Right lobe of liver (tissue), 6 donors: Measurements from ENCODE around the gene MARCHF10. TPM values are rescaled to one million over a fixed set of nuclear protein-coding genes. Genes with fewer than 3 reads are reported as not detected.

Source experiments
- ATAC-seq, 4 donors: fragments of 200-7000 bp; cut with Tn5 transposase; one replicate each; pipeline ENCODE4 v1.9.1; 2020; ENCODE audit warnings: mild to moderate bottlenecking in 4 of 4, moderate library complexity in 4 of 4
- DNase-seq, 3 donors: peaks; one replicate each; pipeline ENCODE4 v3.0.0-alpha.2; 2020
- H3K27ac ChIP-seq, 3 donors: fragments of 200-600 bp; one replicate each; pipeline ENCODE4 v1.8.0; 2022
- H3K27me3 ChIP-seq, 2 donors: fragments of 200-600 bp; one replicate each; pipeline ENCODE4 v1.8.0; 2022
- H3K36me3 ChIP-seq, 4 donors: fragments of 200-600 bp; sonication (generic) in 1 of 4; one replicate each; pipeline versions ENCODE4 v1.5.1 to v1.8.0; 2017 to 2022; ENCODE audit warnings: control low read depth in 1 of 4
- H3K4me1 ChIP-seq, 4 donors: fragments of 200-600 bp; sonication (generic) in 1 of 4; one replicate each; pipeline versions ENCODE4 v1.5.1 to v1.8.0; 2017 to 2022; ENCODE audit warnings: control low read depth in 1 of 4
- H3K4me3 ChIP-seq, 3 donors: fragments of 200-600 bp; one replicate each; pipeline ENCODE4 v1.8.0; 2022
- H3K9me3 ChIP-seq, 4 donors: fragments of 200-600 bp; sonication (generic) in 1 of 4; one replicate each; pipeline versions ENCODE4 v1.5.1 to v1.8.0; 2017 to 2022; ENCODE audit warnings: control low read depth in 1 of 4
- POLR2A ChIP-seq: fragments of 450-650 bp; IDR thresholded peaks from one replicate; pipeline ENCODE4 v1.6.1; 2017; ENCODE audit warnings: antibody characterized with exemption, mild to moderate bottlenecking
- WGBS: methylation state at CpG from one replicate; pipeline ENCODE4 v1.1.6; 2018; ENCODE audit warnings: low coverage, low lambda C conversion rate; ENCODE audit not compliant: insufficient coverage; ENCODE audit errors: missing lambda C conversion rate; 5-methylcytosine and 5-hydroxymethylcytosine counted together
- intact Hi-C, 2 donors: fragments of 100-400 bp; cut with DNase I; formaldehyde crosslinking; loops; one replicate each; pipeline versions ENCODE4 v1.11.2 to v1.14.1; 2022
- total RNA-seq, 6 experiments: library from RNA; depleted of rRNA in 2 of 6; stranded (reverse); fragments of >200 nt in 2 of 6; fragmentation: NEBNext Ultra II Directional in 3 of 6; extraction: Animal tissue kit (Norgen Biotek cat#: 25700) in 3 of 6; gene quantifications; one replicate each; pipeline versions ENCODE4 v1.1.0 to v1.2.4, GENCODE V29; 2016 to 2023
- TF ChIP-seq, protein P1 (sequence below), 4 donors: fragments of 200-600 bp in 3 of 4; fragments of 450-650 bp in 1 of 4; IDR thresholded peaks; one replicate each; pipeline versions ENCODE4 v1.5.1 to v1.8.0; 2016 to 2022; ENCODE audit warnings: antibody characterized with exemption in 4 of 4, mild to moderate bottlenecking in 2 of 4
- donor health status: DM: no; HTN: yes; CAD: no.
- donor health status: DM: no; HTN: no; CAD: no.
- donor health status: DM: no; HTN: no; CAD: no.
- donor health status: DM: no; HTN: yes; CAD: no.
- donor health status: DM: no; HTN: yes; CAD: no.

Gene MARCHF10
- total RNA-seq, 6 experiments from 2014 or later: not detected

DNA sequence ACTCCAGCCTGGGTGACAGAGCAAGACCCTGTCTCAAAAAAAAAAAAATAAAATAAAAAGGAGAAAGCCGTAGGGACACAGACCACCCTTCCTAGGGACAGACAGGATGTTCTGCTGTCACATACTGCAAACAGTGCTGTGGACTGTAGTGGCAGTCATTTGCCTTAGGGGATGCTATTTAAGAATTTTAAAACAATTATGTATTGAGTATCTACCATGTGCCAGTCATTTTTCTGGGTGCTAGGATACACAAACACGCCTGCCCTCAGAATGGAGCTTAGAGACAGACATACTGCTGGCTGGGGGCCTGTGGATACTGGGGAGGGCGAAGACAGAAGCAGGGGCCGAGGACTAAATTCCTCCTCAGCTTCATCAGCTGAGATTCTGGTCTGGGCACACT lies 135.2 kb downstream of the MARCHF10 start:
- no peak for ATAC-seq
- intact Hi-C loops: no loop called here
- H3K9me3 ChIP-seq: no peaks in the 10 kb centered on the region
- 80% methylated on average over 1 of the region's 4 CpGs for WGBS
- TF ChIP-seq, protein P1, sequence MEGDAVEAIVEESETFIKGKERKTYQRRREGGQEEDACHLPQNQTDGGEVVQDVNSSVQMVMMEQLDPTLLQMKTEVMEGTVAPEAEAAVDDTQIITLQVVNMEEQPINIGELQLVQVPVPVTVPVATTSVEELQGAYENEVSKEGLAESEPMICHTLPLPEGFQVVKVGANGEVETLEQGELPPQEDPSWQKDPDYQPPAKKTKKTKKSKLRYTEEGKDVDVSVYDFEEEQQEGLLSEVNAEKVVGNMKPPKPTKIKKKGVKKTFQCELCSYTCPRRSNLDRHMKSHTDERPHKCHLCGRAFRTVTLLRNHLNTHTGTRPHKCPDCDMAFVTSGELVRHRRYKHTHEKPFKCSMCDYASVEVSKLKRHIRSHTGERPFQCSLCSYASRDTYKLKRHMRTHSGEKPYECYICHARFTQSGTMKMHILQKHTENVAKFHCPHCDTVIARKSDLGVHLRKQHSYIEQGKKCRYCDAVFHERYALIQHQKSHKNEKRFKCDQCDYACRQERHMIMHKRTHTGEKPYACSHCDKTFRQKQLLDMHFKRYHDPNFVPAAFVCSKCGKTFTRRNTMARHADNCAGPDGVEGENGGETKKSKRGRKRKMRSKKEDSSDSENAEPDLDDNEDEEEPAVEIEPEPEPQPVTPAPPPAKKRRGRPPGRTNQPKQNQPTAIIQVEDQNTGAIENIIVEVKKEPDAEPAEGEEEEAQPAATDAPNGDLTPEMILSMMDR (IDR thresholded peaks at IDR 0.05): no peak
- TF ChIP-seq POLR2A: no peak
- H3K27me3 ChIP-seq: no peaks in the 10 kb centered on the region
- no peak overlapping the region for H3K27ac ChIP-seq
- DNase-seq: peak in 1 of 3 donors; percentile 13
- no peak overlapping the region for H3K4me3 ChIP-seq
- no peaks in the 10 kb centered on the region for H3K4me1 ChIP-seq
- no peaks in the 10 kb centered on the region for H3K36me3 ChIP-seq

DNA sequence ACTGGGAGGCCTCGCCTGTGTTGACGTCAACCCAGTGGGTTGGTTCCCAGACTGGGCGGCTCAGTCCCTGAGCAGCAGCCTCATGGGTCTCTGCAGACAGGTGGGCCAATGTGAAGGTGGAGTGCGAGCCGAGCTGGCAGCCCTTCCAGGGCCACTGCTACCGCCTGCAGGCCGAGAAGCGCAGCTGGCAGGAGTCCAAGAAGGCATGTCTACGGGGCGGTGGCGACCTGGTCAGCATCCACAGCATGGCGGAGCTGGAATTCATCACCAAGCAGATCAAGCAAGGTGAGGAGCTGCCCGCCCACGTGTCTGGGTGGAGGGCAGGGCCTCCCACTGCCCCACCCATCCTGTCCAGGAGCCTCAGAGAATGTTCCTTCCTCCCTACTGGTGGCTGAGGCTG lies 136.6 kb downstream of the MARCHF10 start:
- TF ChIP-seq, protein P1 (IDR thresholded peaks at IDR 0.05): no peak
- TF ChIP-seq POLR2A: no peak
- H3K36me3 ChIP-seq: no peaks in the 10 kb centered on the region
- ATAC-seq (no peak), DNase-seq (peak in 1 of 3 donors; percentile 38)
- no peaks in the 10 kb centered on the region for H3K27me3 ChIP-seq
- no peaks in the 10 kb centered on the region for H3K9me3 ChIP-seq
- 83% methylated on average over 1 of the region's 14 CpGs for WGBS
- no peak overlapping the region for H3K4me3 ChIP-seq
- H3K4me1 ChIP-seq: no peaks in the 10 kb centered on the region
- intact Hi-C loops: no loop called here
- H3K27ac ChIP-seq: no peak overlapping the region

DNA sequence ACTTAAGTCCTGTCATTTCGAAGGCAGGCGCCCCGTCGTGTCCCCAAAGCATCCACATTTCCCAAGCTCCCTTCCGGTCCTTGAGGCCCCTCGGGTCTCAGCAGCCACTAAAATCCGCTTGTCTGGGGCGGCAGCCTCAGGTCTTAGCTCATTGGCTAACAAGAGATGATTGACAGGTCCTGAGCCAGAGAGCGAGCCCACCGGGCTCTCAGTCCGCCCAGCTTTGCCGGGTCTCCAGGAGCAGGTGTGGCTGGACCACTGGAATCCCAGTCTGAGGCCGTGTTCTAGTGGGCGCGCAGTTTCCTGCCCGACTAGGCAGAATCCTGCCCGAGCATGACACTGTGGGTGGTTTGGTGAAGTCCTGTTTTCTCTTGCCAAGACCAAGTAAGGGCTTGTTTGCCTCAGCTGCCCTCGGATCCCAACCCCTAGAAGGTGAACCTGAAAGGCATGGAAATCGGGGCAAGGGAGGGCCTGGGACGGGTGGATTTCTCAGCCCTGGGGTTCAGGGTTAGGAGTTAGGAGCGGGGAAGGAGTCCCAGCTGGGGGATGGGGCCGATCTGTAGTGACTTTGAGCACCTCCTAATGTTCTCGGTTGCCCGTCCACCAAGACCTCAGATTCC lies 137.8 kb downstream of the MARCHF10 start:
- DNase-seq (peak in 1 of 3 donors; percentile 43), ATAC-seq (no peak)
- no peak for TF ChIP-seq POLR2A
- TF ChIP-seq, protein P1 (IDR thresholded peaks at IDR 0.05): no peak
- Histone ChIP-seq H3K4me3 (no peak overlapping the region), H3K9me3 (no peaks in the 10 kb centered on the region), H3K27me3 (no peaks in the 10 kb centered on the region), H3K27ac (no peak overlapping the region), H3K4me1 (no peaks in the 10 kb centered on the region), H3K36me3 (no peaks in the 10 kb centered on the region)
- intact Hi-C loops: no loop called here
- WGBS: 44% methylated on average over 10 of the region's 24 CpGs

DNA sequence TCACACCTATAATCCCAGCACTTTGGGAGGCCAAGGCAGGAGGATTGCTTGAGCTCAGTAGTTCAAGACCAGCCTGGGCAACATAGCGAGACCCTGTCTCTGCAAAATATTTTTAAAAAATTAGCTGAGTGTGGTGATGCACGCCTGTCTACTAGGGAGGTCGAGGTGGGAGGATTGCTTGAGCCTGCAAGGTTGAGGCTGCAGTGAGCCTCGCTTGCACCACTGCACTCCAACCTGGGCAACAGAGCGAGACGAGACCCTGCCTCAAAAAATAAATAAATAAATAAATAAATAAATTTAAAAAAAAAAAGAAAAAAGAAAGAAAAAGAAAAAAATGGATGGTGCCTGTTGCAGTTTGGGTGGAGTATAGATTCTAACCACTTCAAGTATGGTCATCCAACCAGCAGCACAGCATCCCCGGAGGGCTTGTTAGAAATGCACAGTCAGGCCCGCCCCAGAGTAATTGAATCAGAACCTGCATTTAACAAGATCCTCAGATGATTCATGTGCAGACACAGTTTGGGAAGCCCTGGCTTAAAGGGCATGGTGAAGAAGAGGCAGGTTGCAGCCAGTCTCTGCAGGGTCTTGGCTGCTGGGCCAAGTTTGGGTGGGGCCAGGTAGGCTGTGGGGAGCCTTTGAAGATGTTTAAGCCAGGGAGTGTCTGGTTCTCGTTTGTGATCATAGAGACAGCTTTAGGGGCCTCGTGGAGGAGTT lies 139.9 kb downstream of the MARCHF10 start:
- H3K9me3 ChIP-seq: no peaks in the 10 kb centered on the region
- TF ChIP-seq POLR2A: no peak
- TF ChIP-seq, protein P1 (IDR thresholded peaks at IDR 0.05): no peak
- intact Hi-C loops: no loop called here

More for the DNA sequence above, 139.9 kb downstream of the MARCHF10 start:
- WGBS: 83% methylated on average over 6 of the region's 10 CpGs
- Histone ChIP-seq H3K27me3 (no peaks in the 10 kb centered on the region), H3K27ac (no peak overlapping the region), H3K4me1 (no peaks in the 10 kb centered on the region), H3K36me3 (no peaks in the 10 kb centered on the region), H3K4me3 (no peak overlapping the region)
- ATAC-seq (no peak), DNase-seq (peak in 1 of 3 donors; percentile 26)
